ENCODE measurements around the gene BICD1. TPM values are rescaled to one million over a fixed set of nuclear protein-coding genes. Genes with fewer than 3 reads are reported as not detected.

The BICD1 gene
- total RNA-seq, 6 experiments from 2014 or later: 24.5 to 36.6 (median 32.4) TPM

GRCh38 chr12:32069071-32069470 lies 37.6 kb upstream of the BICD1 start:
- no peak overlapping the region for H3K4me3 Mint-ChIP-seq
- 0 out of 2 replicates have a peak, but pooled peaks cover 4% of the 10 kb centered on the region for H3K36me3 Mint-ChIP-seq (ENCODE audit: low read depth)
- peaks cover 12% of the 10 kb centered on the region; the same call in 1 of the 2 replicates for H3K4me1 Mint-ChIP-seq (ENCODE audit: low read depth)
- no peak for DNase-seq
- H3K27me3 Mint-ChIP-seq (ENCODE audit: insufficient read depth): peaks cover 14% of the 10 kb centered on the region
- H3K27ac Mint-ChIP-seq: no peak overlapping the region
- TF ChIP-seq CTCF (IDR thresholded peaks at IDR 0.05): no peak
- peaks cover 5% of the 10 kb centered on the region for H3K9me3 Mint-ChIP-seq

- Mint-ChIP-seq H3K9me3 (peaks cover 7% of the 10 kb centered on the region), H3K36me3 (ENCODE audit: low read depth) (0 out of 2 replicates have a peak, but pooled peaks cover 5% of the 10 kb centered on the region), H3K4me3 (no peak overlapping the region), H3K27ac (no peak overlapping the region; the same call in 1 of the 2 replicates), H3K4me1 (ENCODE audit: low read depth) (peaks cover 12% of the 10 kb centered on the region; the same call in 1 of the 2 replicates), H3K27me3 (ENCODE audit: insufficient read depth) (peaks cover 12% of the 10 kb centered on the region)
- DNase-seq: no peak
- TF ChIP-seq CTCF (IDR thresholded peaks at IDR 0.05): no peak
Measured at GRCh38 chr12:32069731-32070130, 36.9 kb upstream of the BICD1 start.

GRCh38 chr12:32070370-32070769 lies 36.3 kb upstream of the BICD1 start:
- Mint-ChIP-seq H3K36me3 (ENCODE audit: low read depth) (0 out of 2 replicates have a peak, but pooled peaks cover 5% of the 10 kb centered on the region), H3K27ac (no peak overlapping the region), H3K27me3 (ENCODE audit: insufficient read depth) (peaks cover 12% of the 10 kb centered on the region), H3K4me1 (ENCODE audit: low read depth) (peaks cover 12% of the 10 kb centered on the region; the same call in 1 of the 2 replicates), H3K9me3 (peaks cover 7% of the 10 kb centered on the region), H3K4me3 (no peak overlapping the region)
- no peak for TF ChIP-seq CTCF (IDR thresholded peaks at IDR 0.05)
- DNase-seq: no peak

- Mint-ChIP-seq H3K4me3 (no peak overlapping the region), H3K27me3 (ENCODE audit: insufficient read depth) (peaks cover 10% of the 10 kb centered on the region), H3K36me3 (ENCODE audit: low read depth) (0 out of 2 replicates have a peak, but pooled peaks cover 5% of the 10 kb centered on the region), H3K4me1 (ENCODE audit: low read depth) (peaks cover 12% of the 10 kb centered on the region; the same call in 1 of the 2 replicates), H3K9me3 (peaks cover 7% of the 10 kb centered on the region), H3K27ac (no peak overlapping the region)
- DNase-seq: no peak
- no peak for TF ChIP-seq CTCF (IDR thresholded peaks at IDR 0.05)
Measured at GRCh38 chr12:32072102-32072501, 34.5 kb upstream of the BICD1 start.

GRCh38 chr12:32074432-32074831 lies 32.2 kb upstream of the BICD1 start:
- no peak for DNase-seq
- Mint-ChIP-seq H3K9me3 (peaks cover 7% of the 10 kb centered on the region), H3K27ac (no peak overlapping the region), H3K36me3 (ENCODE audit: low read depth) (0 out of 2 replicates have a peak, but pooled peaks cover 5% of the 10 kb centered on the region), H3K4me1 (ENCODE audit: low read depth) (peaks cover 7% of the 10 kb centered on the region; the same call in 1 of the 2 replicates), H3K4me3 (no peak overlapping the region), H3K27me3 (ENCODE audit: insufficient read depth) (peaks cover 13% of the 10 kb centered on the region)
- no peak for TF ChIP-seq CTCF (IDR thresholded peaks at IDR 0.05)
